GM23248 (cell line): ENCODE results near the gene INO80E. TPM values are rescaled to one million over a fixed set of nuclear protein-coding genes. Genes with fewer than 3 reads are reported as not detected.

Experiments
- DNase-seq: peaks from one replicate; pipeline ENCODE4 v3.0.0-alpha.2; 2015
- H2AFZ ChIP-seq: fragments of 200-600 bp; sonication (generic); 2 replicates; pipeline ENCODE4 v1.6.1; 2016; ENCODE audit warnings: antibody characterized with exemption
- H3F3A ChIP-seq: fragments of 200-600 bp; sonication (generic); 2 replicates; pipeline ENCODE4 v1.6.1; 2016; ENCODE audit warnings: mild to moderate bottlenecking, antibody characterized with exemption, mixed run types; ENCODE audit not compliant: insufficient read depth
- H3K27ac ChIP-seq: fragments of 200-600 bp; sonication (generic); 2 replicates; pipeline ENCODE4 v1.5.1; 2016; ENCODE audit warnings: mild to moderate bottlenecking
- H3K27me3 ChIP-seq: fragments of 200-600 bp; sonication (generic); replicated peaks from 2 replicates; pipeline ENCODE4 v1.6.1; 2016; ENCODE audit warnings: mild to moderate bottlenecking; ENCODE audit not compliant: insufficient read depth
- H3K36me3 ChIP-seq: fragments of 200-600 bp; sonication (generic); 2 replicates; pipeline ENCODE4 v1.6.1; 2016; ENCODE audit warnings: low read depth, mild to moderate bottlenecking
- H3K4me1 ChIP-seq: fragments of 200-600 bp; sonication (generic); 2 replicates; pipeline ENCODE4 v1.6.1; 2016; ENCODE audit warnings: mild to moderate bottlenecking; ENCODE audit not compliant: insufficient read depth
- H3K4me2 ChIP-seq: fragments of 200-600 bp; sonication (generic); one replicate; pipeline ENCODE4 v1.6.1; 2016; ENCODE audit warnings: mild to moderate bottlenecking; ENCODE audit not compliant: unreplicated experiment
- H3K4me3 ChIP-seq: fragments of 200-600 bp; sonication (generic); 2 replicates; pipeline ENCODE4 v1.5.1; 2016; ENCODE audit warnings: mild to moderate bottlenecking
- H3K79me2 ChIP-seq: fragments of 200-600 bp; sonication (generic); 2 replicates; pipeline ENCODE4 v1.6.1; 2016; ENCODE audit warnings: mild to moderate bottlenecking; ENCODE audit not compliant: insufficient read depth
- H3K9ac ChIP-seq: fragments of 200-600 bp; sonication (generic); 2 replicates; pipeline ENCODE4 v1.6.1; 2016; ENCODE audit warnings: mild to moderate bottlenecking
- H3K9me2 ChIP-seq: fragments of 200-600 bp; sonication (generic); 2 replicates; pipeline ENCODE4 v1.6.1; 2016; ENCODE audit warnings: mixed run types, mild to moderate bottlenecking, moderate library complexity; ENCODE audit not compliant: insufficient read depth
- H3K9me3 ChIP-seq: fragments of 200-600 bp; sonication (generic); one replicate; pipeline ENCODE4 v1.6.1; 2017; ENCODE audit warnings: low read depth
- H4K20me1 ChIP-seq: fragments of 200-600 bp; sonication (generic); 2 replicates; pipeline ENCODE4 v1.6.0; 2016; ENCODE audit not compliant: insufficient read depth
- EZH2 ChIP-seq: fragments of 200-600 bp; sonication (generic); IDR thresholded peaks from 2 replicates; pipeline ENCODE4 v1.6.1; 2018; ENCODE audit warnings: antibody characterized with exemption, mild to moderate bottlenecking; ENCODE audit not compliant: insufficient read depth, poor library complexity, severe bottlenecking
- EZH2phosphoT487 ChIP-seq: fragments of 200-600 bp; sonication (generic); IDR thresholded peaks from 2 replicates; pipeline ENCODE4 v1.6.1; 2018; ENCODE audit warnings: antibody characterized with exemption, moderate library complexity, mild to moderate bottlenecking, low read depth; ENCODE audit not compliant: insufficient read depth
- WGBS, 2 experiments: methylation state at CpG; one replicate each; pipeline ENCODE4 v1.1.6; 2015 to 2017; ENCODE audit warnings: low lambda C conversion rate in 2 of 2, low coverage in 1 of 2; ENCODE audit errors: missing lambda C conversion rate in 2 of 2; 5-methylcytosine and 5-hydroxymethylcytosine counted together
- in situ Hi-C: fragments of 300-500 bp; cut with MboI; formaldehyde crosslinking; loops from 2 replicates; pipeline ENCODE4 v1.15.0; 2020
- polyA plus RNA-seq: library from polyadenylated mRNA; unstranded; fragments of >200 nt; fragmentation: Nextera tagmentation; extraction: Ambion mirVana; gene quantifications from 2 replicates; pipeline ENCODE4 v1.2.1, GENCODE V29; 2016
- total RNA-seq: library from RNA; depleted of rRNA; stranded (reverse); fragments of >200 nt; shearing (Covaris generic); gene quantifications from 2 replicates; pipeline ENCODE4 v1.2.3, GENCODE V29; 2014

INO80E gene
- total and polyA plus RNA-seq, 2 experiments from 2014 or later = 32.3 to 51.1 TPM

DNA sequence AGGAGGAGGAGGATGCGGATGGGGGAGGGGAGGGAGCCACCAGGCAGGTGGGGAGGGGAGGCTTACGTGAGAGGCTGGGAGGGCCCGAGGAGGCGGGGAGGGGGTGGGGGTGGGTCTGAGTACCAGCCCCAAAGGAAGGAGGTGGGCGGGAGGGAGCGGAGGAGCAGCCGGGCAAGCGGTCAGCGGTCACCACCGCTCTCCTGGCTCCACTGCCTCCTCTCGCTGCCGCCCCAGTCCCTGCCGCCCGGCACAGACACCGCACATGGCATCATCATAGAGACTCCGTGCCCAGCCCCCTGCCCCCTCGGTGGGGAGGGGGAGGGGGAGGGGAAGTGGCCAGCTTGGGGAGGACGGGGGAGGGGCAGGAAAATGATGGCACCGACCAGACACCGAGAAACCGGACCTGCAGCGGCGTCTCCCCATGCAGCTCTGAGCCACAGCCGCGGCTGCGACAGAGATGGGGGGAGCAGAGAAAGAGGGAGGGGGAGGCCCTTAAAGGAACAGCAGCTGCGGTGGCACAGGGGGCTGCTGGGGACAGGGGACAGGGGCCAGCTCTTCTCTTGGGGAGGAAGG lies 34.9 kb downstream of the INO80E start, which contains the start of gene TLCD3B:
Gene TLCD3B (minus strand): TSS at position 431 of the 573 bp plus-strand sequence. CDS start 744 bp downstream, outside the sequence.
- Histone ChIP-seq H3K9ac (no peak within 1 kb of the TSS), H3K4me2 (no peak within 1 kb of the TSS), H3F3A (no peaks in the 10 kb centered on the region), H3K4me3 (peak within 1 kb of the TSS; percentile 34; the same call in 1 of the 2 replicates), H3K9me2 (no peaks in the 10 kb centered on the region), H3K36me3 (no peaks in the 10 kb centered on the region), H3K27ac (no peak within 1 kb of the TSS), H3K79me2 (no peaks in the 10 kb centered on the region), H4K20me1 (no peaks in the 10 kb centered on the region), H2AFZ (no peak within 1 kb of the TSS), H3K27me3 (peaks cover 38% of the 10 kb centered on the region), H3K9me3 (no peaks in the 10 kb centered on the region), H3K4me1 (no peaks in the 10 kb centered on the region)
- in situ Hi-C loops = no loop called here
- TF ChIP-seq EZH2 (no peak), EZH2phosphoT487 (no peak)
- peak; percentile 34 for DNase-seq
- WGBS, 2 experiments = 4% methylated on average over 27 of the region's 27 CpGs; no CpG with 5 or more reads in 1 of the 2 experiments

GRCh38 chr16:30031477-30031918 lies 35.5 kb downstream of the INO80E start:
- H3F3A ChIP-seq = no peaks in the 10 kb centered on the region
- no peak overlapping the region for H3K4me2 ChIP-seq
- no peaks in the 10 kb centered on the region for H3K9me2 ChIP-seq
- peaks cover 36% of the 10 kb centered on the region for H3K27me3 ChIP-seq
- H3K9ac ChIP-seq = no peak overlapping the region
- no peak for DNase-seq
- H3K4me3 ChIP-seq = no peak overlapping the region
- no peak overlapping the region for H3K27ac ChIP-seq
- WGBS, 2 experiments = 12 to 13% methylated on average over 11 of the region's 11 CpGs
- no peak overlapping the region for H2AFZ ChIP-seq
- no peak for TF ChIP-seq EZH2
- 0 out of 2 replicates have a peak, but pooled peaks have one; percentile 43 for TF ChIP-seq EZH2phosphoT487
- H3K79me2 ChIP-seq = no peaks in the 10 kb centered on the region
- no peaks in the 10 kb centered on the region for H3K9me3 ChIP-seq
- no peaks in the 10 kb centered on the region for H3K36me3 ChIP-seq
- in situ Hi-C loops = no loop called here
- H3K4me1 ChIP-seq = no peaks in the 10 kb centered on the region
- H4K20me1 ChIP-seq = no peaks in the 10 kb centered on the region

GRCh38 chr16:30032083-30032819 lies 36.2 kb downstream of the INO80E start:
- in situ Hi-C loops = no loop called here

DNA sequence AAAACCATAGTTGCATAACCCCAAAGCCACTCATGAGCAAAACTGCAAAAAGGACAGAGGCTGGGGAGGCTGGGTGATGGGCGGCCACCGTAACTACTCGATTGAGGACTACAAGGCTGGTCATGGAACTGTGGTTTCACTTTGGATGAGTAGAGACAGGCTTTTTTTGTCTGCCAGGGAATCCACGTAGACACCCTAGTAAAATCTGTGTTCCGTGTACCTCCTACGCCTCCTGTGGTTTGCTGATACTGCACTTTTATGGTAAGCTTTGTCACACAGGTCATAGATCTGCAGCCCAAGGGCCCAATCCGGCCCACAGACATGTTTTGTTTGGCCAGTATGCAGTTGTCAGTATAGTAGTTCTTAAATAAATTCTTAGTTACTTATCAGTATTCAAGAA lies 37.2 kb downstream of the INO80E start:
- no peaks in the 10 kb centered on the region for H3K36me3 ChIP-seq
- WGBS, 2 experiments = 75 to 81% methylated on average over 7 of the region's 7 CpGs
- no peak overlapping the region for H3K9ac ChIP-seq
- no peaks in the 10 kb centered on the region for H3K9me2 ChIP-seq
- H3K27ac ChIP-seq = no peak overlapping the region
- H3K4me1 ChIP-seq = no peaks in the 10 kb centered on the region
- no peaks in the 10 kb centered on the region for H4K20me1 ChIP-seq
- H3F3A ChIP-seq = no peaks in the 10 kb centered on the region
- H2AFZ ChIP-seq = no peak overlapping the region
- no peaks in the 10 kb centered on the region for H3K79me2 ChIP-seq
- no peak overlapping the region for H3K4me2 ChIP-seq
- in situ Hi-C loops = no loop called here
- DNase-seq = no peak
- H3K9me3 ChIP-seq = no peaks in the 10 kb centered on the region
- no peak for TF ChIP-seq EZH2phosphoT487
- no peak for TF ChIP-seq EZH2
- no peak overlapping the region for H3K4me3 ChIP-seq
- peaks cover 32% of the 10 kb centered on the region for H3K27me3 ChIP-seq

More at GRCh38 chr16:30032083-30032819, 36.2 kb downstream of the INO80E start:
- DNase-seq = peak; percentile 65
- Histone ChIP-seq H3K9ac (no peak overlapping the region), H3K4me3 (no peak overlapping the region), H3F3A (no peaks in the 10 kb centered on the region), H3K4me2 (no peak overlapping the region), H3K79me2 (no peaks in the 10 kb centered on the region), H3K9me3 (no peaks in the 10 kb centered on the region), H3K9me2 (no peaks in the 10 kb centered on the region), H3K36me3 (no peaks in the 10 kb centered on the region), H4K20me1 (no peaks in the 10 kb centered on the region), H3K27ac (no peak overlapping the region), H3K4me1 (no peaks in the 10 kb centered on the region), H2AFZ (no peak overlapping the region), H3K27me3 (peaks cover 36% of the 10 kb centered on the region)
- WGBS, 2 experiments = 16 to 17% methylated on average over 12 of the region's 12 CpGs
- TF ChIP-seq EZH2phosphoT487 (no peak), EZH2 (no peak)
